ENCODE data around the gene UNG.

GRCh38 chr12:109127533-109128242, 30.3 kb downstream of the UNG start:
- TF ChIP-seq POLR2AphosphoS5 (IDR thresholded peaks at IDR 0.05) (no peak), CTCF (IDR thresholded peaks at IDR 0.05) (no peak)
